Stimulated activated CD4-positive, alpha-beta T cell treated with anti-CD3 and anti-CD28 coated beads, Interleukin-15, amount 100 ng/mL, for 1 hour (primary cell): ENCODE measurements around the gene ETS2.

Experiments used
- DNase-seq, 2 donors: peaks; one replicate each; pipeline ENCODE4 v3.0.0-alpha.2; 2020; ENCODE audit warnings: low read depth in 1 of 2, low spot score in 1 of 2

The ETS2 gene

DNA sequence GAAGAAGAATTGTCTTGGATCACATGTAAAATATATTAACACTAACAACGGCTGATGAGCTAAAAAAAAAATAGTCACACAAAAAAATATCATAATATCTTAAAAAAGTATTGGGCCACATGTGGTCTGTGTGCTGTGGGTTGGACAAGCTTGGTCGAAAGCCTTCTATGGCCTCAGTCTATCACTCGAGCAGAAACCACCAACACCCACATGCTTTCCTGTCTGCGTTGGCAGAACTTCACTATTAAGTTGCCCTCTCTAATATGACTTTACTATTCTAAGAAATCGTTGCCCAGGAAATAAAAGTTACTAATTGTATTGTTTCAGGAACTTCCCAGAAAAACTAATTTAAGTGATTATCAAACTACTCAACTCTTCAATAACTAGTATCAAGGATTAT is 28.2 kb upstream of the ETS2 start:
- DNase-seq = no peak

DNA sequence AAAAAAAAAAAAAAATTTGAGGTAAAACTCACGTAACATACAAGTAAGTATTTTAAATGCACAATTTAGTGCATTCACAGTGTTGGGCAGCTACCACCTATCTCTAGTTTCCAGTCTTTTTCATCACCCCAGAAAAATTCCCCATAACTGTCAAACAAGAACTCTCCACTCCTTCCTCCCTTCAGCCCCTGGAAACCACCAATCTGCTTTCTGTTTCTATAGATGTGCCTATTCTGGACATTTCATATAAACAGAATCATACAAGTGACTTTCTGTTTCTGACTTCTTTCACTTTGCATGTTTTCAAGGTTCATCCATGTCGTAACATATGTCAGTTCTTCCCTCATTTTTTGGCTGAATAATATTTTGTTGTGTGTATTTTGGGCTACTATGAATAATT is 24.9 kb upstream of the ETS2 start:
- DNase-seq = no peak

DNA sequence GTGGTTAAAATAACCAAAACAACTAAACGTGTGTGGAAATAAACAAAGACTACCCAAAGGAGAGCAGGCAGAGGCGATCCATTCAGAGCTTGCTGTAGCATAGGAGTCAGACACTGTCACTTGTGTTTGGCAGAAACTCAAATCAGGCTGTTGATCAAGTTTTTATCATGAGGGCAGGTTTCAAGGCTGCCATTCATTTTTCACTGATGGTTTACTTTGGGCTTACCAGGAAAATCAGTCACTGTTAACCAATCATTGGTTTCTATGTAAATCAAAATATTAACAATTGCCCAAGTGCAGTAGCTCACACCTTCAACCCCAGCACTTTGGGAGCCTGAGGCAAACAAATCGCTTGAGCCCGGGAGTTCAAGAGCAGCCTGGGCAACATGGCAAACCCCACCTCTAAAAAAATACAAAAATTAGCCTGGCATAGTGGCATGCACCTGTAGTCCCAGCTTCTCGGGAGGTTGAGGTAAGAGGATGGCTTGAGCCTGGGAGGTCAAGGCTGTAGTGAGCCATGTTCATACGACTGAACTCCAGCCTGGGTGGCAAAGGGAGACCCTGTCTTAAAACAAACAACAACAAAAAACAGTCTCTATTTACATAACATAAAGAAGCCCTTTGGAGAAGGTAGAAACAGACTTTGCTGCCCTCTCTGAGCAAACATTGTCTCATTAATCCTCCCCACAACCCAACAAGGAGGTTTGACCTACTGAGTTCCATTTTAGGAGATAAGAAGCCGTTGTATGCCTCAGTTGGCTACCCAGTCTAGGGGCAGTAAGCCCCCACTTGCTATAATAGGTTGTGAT is 21.1 kb upstream of the ETS2 start:
- DNase-seq = no peak

DNA sequence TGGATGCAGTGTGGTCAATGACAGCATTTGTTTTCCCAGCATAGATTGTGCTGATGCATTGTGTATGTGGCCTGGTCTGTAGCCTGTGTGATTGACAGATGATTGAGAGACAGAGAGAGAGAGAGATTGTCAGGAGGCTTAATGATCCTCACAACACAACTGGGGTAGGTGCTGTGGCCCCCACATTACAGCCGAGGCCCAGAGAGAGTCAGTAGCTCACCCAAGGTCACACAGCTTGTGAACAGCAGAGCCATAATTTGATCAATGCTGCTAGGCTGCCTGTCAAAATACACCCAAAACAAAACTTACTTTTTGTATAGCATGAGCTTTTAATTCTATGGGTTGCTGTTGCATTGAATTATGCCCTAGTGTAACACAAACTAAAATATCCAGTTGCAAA is 20.2 kb upstream of the ETS2 start:
- no peak for DNase-seq

DNA sequence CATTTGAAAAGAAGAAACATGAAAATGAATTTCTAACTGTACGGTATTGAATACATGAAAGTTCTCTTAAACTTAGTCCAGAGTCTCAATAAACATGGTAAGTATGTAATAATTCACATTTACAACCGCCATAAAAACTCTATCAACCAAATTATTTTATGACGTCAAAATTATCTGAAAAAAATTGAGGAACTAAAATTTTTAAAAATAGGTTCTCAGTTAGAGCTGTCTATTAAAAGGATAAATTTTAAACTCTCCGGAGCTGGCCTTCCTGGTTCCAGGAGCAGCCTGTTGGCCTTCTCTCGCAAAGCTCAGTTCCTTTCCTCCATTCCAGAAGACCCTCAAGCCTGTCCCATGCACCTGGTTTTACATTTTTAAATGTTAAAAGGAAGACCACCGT is 18.7 kb upstream of the ETS2 start:
- DNase-seq = no peak

DNA sequence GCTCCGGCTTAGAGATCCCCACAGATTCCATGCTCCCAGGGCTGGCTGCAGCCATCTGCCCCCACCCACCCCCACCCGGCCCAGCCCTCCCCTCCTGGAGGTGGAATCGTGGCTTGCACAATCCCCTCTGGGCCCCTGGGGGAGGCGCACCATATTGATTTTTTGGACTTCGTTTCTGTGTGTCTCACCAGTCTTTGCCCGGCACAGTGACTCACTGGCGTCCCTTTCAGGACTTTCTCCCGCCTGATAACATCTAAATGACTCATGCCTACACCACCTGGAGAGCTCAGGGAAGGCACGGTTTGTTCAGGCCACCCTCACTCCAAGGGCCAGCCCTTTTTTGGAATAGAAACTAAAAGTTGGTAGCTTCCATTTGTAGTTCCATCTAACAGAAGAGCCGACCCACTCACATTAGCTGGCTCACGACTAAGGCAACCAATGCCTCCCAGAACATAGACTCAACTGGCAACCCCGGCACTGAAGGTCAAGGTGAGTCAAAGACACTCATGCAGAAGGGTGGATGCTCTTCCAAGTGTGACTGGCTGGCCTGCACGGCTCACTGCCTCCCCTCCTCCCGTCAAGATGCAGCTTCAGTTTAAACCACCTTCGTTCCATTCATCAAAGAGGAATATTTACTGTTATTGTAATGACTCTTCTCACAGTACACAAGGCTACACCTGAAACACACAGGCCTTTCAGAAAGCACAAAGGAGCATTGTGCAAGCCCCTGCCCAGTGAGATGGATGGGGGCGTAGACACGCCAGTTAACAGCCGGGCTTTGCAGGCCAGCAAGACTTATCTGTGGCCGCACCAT is 18.1 kb upstream of the ETS2 start:
- DNase-seq = no peak

DNA sequence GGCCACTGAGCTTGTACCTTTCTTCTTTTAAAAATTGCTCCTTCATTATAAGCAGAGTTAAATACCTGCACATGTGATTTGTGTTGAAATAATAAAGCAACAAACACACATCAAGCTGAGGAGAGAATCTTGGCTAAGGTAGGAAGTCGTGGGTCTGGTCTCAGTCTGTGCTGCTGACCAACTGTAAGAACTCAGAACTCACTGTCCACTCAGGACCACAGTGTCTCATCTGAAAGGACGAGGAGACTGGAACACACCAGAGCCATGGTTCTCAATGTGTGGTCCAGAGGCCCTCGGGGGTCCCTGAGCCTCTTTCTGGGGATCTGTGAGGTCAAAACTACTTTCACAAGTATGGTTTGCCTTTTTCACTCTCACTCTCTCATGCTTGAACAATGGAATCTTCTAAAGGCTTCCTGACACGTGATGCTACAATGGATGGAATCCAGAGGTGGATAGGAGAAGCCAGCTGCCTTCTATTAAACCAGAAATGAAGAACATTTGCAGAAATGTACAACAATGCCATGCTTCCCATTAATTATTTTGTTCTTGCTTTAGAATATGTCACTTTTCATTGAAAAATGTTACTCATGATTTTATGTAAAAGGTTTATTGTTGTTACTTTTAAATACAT is 17.3 kb upstream of the ETS2 start:
- no peak for DNase-seq

DNA sequence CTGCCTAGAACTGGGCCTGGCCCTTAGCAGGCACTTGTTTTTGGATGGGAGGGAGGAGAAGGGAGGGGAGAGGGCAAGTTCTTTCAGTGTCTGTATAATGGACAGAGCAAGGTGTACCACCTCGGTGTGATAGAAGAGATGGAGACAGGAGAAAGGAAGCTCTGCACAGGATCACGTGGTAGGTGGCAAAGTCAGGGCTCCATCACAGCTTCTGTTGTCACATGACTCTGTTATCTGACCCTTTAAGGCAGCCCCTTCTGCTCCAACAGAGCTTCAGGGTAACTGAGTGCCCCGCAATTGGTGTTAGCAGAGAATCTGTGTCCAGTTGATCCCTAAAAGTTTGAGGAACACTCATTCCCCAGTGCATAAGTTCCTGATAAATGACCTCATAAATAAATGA is 16.5 kb upstream of the ETS2 start:
- DNase-seq = no peak

DNA sequence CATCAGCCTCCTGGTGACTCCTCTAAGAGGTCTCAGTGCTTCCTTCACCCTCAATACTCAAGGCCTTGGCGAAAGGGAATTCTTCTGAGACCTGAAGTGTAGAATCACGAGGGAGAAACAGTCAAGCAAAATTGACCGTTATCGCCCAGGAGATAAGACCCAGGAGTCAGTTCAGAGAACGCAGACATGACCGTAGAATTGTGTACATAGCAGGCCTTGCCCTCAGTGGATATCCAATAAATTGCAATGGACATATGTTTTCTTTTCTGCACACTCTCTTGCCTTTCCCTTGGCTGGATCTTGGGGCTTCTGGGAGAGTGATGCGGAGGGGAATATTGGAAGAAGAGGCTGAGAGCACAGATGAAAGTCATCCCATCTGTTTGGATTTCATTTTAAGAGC is 15.7 kb upstream of the ETS2 start:
- DNase-seq = no peak

DNA sequence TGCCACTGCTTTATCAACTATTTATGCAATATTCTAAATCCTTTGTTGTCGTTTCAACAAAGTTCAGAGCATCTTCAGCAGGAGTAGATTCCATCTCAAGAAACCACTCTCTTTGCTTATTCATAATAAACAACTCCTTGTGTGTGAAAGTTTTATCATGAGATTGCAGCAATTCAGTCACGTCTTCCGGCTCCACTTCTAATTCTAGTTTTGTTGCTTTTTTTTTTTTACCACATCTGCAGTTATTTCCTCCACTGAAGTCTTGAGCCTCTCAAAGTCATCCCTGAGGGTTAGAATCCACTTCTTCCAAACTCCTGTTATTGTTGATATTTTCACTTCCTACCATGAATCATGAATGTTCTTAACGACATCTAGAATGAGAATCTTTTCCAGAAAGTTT is 14.8 kb upstream of the ETS2 start:
- DNase-seq = no peak

DNA sequence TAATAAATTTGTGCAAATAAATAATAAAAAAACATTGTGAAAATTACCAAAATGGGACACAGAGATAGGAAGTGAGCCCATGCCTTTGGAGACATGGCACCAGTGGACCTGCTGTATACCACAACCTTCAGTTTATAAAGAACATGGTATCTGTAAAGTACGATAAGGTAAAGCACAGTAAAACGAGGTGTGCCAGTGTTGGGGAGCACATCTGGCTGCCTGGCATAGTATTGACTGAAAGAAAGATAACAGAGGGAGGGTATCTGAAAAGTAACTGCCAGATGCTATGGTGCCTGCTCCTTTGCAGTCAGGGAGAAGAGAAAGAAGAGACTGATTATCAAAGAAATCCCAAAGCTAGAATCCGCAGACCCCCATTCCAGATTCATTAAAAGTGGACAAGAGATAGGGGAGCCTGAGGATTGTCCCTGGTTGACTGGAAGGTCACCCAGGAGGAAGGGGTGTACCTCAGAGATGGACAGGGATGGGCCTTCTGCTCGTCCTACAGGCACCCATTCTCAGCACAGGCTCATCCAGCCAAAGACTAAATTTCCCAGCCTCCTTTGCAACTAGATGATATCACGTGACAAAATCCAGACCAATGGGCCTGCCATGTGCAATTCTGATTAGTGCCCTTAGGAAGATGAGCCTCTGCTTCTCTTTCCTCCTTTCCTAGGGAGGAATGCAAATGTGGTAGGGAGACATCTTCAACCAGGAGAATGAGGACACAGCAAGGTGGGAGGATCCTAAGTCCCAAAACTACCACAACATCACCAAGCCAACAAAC is 12.9 kb upstream of the ETS2 start:
- DNase-seq = no peak

DNA sequence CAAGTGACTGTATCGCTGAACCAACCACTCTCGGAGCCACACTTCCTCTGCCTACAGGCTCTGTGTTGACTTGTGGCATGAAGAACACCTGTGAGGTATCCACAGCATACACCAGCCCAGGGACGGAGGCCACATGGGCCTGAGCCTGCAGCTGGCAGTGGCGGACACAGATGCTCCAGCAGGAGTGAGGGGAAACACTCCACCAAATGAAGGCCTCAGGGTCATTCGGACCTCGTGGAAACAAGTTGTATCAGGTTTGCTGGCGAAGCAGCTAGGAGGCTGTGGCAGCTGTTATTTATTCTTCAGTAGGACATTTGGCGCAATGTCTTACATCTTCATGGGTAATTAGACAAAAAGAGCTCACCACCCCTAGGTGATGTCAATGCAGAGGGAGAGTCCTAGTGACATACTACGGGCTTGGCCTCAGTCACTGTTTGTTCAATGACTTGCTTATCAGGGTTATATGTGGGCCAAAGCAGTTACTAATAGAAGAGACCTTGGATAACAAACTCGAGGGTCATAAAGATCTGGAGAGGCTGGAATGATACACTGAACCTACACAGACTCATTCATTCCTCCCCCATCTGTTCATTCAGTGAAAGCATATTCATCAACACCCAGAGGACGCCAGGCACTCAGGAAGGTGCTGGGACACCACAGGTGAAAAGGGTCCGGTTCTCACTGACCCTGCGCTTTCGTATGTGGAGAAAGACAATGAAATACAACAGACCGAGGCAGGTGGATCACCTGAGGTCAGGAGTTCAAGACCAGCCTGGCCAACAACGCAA is 11.6 kb upstream of the ETS2 start:
- DNase-seq = no peak

DNA sequence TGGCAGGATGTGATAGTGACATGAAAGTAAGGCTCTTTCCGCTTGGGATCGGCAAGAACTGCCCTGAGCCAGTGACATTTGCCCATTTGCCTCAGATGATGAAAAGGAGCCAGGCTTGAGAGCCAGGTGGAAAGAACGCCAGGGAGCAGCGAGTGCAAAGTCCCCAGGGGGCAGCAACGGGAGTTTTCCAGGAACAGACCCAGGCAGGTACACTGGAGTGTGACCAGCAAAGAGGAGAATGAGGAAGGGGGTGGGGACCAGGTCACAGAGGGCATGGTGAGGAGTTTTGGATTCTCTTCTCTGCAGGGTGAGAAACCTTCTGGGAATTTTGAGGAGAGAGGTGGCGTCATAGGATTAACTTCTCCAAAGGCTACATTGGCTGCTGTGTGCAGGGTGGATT is 10.8 kb upstream of the ETS2 start:
- DNase-seq = no peak

DNA sequence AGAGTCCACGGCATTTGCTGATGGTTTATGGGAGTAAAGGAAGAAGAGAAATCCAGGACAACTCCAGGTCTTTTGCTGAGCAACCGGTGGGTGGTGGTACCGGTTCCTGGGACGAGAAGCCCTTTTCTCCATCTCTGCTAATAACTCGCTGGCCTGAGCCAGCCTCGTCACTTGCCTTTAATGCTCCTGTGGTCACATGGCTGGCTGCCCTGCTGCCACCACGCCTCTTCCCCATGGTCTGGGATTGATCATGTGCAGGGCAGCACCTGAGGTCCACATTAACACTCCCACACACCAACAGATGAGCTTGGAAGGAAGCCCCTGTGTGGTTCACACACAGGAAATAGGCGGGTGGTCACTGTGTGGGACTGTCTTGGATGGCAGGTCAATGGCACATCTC is 10.3 kb upstream of the ETS2 start:
- no peak for DNase-seq

DNA sequence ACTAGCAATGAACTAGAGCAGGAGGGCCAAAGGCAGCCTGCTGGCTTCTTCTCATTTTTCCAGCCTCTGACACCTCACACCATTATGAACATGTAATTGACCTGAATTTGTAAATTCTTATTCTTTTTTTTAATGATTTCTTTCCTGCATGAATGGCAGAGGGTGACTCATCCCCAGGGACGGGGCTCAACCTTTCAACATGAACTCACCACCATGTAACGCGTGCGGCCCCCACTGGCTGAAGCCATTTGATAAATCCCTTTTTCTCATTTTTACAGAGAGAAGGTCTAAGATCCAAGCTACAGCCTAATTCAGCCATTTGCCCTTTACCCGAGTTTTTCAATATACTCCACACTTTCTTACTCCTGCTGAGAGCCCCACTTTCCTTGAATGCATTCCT is 9.3 kb upstream of the ETS2 start:
- DNase-seq = no peak

DNA sequence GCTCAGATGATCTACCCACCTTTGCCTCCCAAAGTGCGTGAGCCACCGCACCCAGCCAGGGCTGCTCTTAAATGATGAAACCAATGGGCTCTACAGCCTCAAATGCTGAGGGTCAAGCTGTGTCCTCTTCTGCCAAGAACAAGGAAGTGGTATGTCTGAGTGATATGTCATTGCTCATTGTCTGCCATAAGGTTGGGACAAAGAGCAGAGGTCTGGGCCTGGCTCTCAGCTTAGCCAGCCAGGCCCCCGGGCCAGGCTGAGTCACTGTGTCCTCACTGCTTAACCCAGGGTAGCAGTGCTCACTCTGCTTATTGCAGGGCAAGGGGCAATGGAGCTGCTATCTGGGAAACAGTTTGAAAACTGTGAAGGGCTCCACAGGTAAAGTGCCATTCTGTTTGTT is 8.3 kb upstream of the ETS2 start:
- no peak for DNase-seq

DNA sequence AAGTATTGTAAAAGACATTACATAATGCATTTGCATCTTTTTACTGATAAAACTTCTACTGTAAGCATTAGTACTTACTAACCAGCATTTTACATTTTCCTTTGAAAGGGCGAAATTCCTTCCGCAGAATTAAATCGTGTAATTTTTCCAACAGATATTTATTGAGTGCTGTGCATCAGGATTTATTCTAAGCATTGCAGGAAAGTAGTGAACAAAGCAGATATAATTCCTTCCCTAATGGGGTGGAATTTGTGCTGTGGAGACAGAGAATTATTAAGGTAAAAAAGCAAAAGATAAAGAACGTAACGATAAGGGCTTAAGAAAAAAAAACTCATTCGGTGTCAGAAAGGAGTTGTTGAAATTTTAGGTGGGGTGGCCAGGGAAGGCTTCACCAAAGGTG is 7.6 kb upstream of the ETS2 start:
- no peak for DNase-seq

DNA sequence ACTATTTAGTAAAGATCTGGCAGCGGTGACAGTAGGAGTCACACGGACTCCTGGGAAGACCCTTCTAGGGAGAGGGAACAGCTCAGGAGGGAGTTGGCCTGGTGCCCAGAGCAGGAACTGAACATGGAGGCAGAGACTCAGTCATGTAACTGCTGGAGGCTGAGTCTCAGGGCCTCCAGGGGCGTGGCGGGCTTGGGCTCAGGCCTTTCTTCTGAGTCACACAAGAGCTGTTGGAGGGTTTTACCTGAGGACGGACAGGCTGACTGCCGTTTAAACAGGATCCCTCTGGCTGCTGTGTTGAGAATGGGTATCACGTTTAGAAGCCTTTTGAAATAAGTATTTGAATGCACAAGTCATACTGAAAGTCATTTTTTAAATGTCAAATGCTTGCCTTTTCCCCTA is 7.2 kb upstream of the ETS2 start:
- DNase-seq = no peak

DNA sequence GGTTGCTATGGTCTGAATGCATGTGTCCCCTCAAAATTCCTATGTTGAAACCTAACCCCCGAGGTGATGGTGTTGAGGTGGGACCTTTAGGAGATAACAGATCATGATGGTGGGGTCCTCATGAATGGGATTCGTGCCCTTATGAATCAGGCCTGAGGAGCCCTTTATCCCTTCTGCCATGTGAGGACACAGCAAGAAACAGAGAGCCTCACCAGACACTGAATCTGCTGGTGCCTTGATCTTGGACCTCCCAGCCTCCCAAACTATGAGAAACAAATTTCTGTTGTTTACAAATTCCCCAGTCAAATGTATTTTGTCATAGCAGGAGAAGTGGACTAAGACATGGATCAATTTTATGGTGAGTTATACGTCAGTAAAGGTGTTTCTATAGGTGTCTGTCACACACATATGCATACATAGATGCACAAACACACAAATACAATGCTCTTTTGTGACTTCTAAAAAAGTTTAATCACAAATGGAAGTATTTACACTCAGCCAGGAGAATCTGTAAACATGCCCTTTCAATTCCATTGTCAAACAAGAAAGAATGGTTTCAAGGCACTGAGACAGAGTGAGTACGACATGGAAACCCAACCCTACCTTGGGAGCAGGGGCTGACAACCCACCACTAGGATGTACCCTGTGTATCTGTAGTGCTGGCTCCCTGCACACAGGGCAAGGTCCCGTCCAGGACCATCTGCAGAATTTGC is 5.5 kb upstream of the ETS2 start:
- DNase-seq = no peak
